HUES6 (cell line): ENCODE results near the gene IL1RAPL2.
"Not testable (repeated sequence)": the region's sequence is repeated elsewhere in the genome, so short reads cannot be mapped to it uniquely, and the experiment has no call there.

ENCODE experiments used
- H3K27ac ChIP-seq: 2 replicates; pipeline ENCODE4 v1.7.0; 2013; ENCODE audit warnings: low read depth, mild to moderate bottlenecking, low read length, inconsistent platforms
- H3K27me3 ChIP-seq: 2 replicates; pipeline ENCODE4 v1.6.1; 2013; ENCODE audit warnings: low read length; ENCODE audit not compliant: control insufficient read depth, insufficient read depth
- H3K36me3 ChIP-seq: 2 replicates; pipeline ENCODE4 v1.6.1; 2013; ENCODE audit warnings: low read length; ENCODE audit not compliant: control insufficient read depth, insufficient read depth
- H3K4me1 ChIP-seq: 2 replicates; pipeline ENCODE4 v1.6.1; 2013; ENCODE audit warnings: low read length; ENCODE audit not compliant: control insufficient read depth, insufficient read depth
- H3K4me3 ChIP-seq: 2 replicates; pipeline ENCODE4 v1.5.1; 2013; ENCODE audit warnings: low read depth, low read length
- H3K9ac ChIP-seq: one replicate; pipeline ENCODE4 v1.6.1; 2013; ENCODE audit warnings: mild to moderate bottlenecking, low read length
- H3K9me3 ChIP-seq: 2 replicates; pipeline ENCODE4 v1.6.1; 2013; ENCODE audit warnings: low read depth, low read length; ENCODE audit not compliant: control insufficient read depth, insufficient read depth

Gene IL1RAPL2

DNA sequence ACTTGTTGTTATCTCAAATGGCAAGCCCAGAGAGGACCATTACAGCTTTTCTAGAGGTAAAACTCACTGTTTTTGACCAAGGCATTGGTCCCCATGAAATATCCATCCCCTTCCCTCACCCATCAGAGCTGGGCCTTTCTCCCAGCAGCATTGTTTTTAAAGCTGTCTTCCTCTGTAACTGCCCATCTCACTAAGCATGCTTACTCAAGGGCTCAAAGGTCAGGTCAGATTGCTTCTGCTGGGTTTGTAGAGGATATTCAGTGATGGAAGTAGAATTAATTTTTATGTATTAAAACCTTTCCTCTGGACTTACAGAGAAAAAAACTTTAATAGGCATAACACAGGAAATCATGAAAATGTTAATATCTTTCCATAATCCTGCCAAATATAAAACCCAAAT lies 643.4 kb downstream of the IL1RAPL2 start:
- Histone ChIP-seq H3K4me1 (no peaks in the 10 kb centered on the region), H3K36me3 (no peaks in the 10 kb centered on the region), H3K27ac (no peak overlapping the region), H3K9me3 (peaks cover 2% of the 10 kb centered on the region; the same call in 1 of the 2 replicates), H3K9ac (no peak overlapping the region), H3K27me3 (peaks cover 3% of the 10 kb centered on the region; the same call in 1 of the 2 replicates), H3K4me3 (no peak overlapping the region)

DNA sequence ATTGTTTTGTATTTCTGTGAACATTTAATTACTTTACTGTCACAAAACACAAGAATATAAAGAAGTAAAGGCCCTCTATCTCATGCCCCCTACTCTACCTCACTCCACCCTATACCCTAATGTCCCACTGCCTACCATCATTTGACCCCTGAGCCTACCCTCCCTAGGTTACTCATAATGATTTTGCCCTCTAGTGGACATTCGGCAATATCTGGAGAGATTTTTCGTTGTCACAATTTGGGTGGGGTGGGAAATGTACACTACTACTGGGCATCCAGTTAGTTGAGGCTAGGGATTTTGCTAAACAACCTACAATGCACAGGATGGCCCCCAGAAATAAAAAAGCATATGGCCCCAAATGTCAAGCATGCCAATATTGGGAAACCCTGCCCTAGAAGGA lies 644.3 kb downstream of the IL1RAPL2 start:
- no peak overlapping the region for H3K27ac ChIP-seq
- peaks cover 2% of the 10 kb centered on the region; the same call in 1 of the 2 replicates for H3K9me3 ChIP-seq
- peaks cover 3% of the 10 kb centered on the region; the same call in 1 of the 2 replicates for H3K27me3 ChIP-seq
- H3K4me3 ChIP-seq = no peak overlapping the region
- no peaks in the 10 kb centered on the region for H3K4me1 ChIP-seq
- no peak overlapping the region for H3K9ac ChIP-seq
- H3K36me3 ChIP-seq = no peaks in the 10 kb centered on the region

DNA sequence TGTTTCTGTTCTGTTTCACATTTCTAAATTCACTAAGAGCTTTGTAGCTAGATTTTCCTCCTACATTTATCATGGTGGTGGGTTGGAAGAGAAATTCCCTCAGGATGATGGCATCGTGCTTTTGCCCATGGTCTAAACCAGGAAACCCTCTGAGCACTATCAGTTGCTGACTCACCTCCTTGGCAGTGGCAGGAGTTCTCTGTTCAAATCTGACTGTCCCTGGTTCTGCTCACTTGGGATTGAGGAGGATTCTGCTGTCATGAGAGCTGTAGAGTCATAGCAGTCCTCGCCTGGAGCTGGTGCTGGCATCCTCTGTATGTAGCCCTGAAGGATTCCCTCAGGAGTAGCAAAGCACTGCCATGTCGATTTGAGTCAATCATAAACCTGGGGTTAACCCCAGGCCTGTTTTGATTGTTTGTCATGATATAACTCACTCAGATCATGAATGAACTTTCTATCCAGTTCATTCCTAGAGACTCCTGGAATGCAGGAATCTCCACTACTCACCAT lies 645.1 kb downstream of the IL1RAPL2 start:
- no peak overlapping the region for H3K4me3 ChIP-seq
- peaks cover 3% of the 10 kb centered on the region; the same call in 1 of the 2 replicates for H3K27me3 ChIP-seq
- no peak overlapping the region for H3K27ac ChIP-seq
- peaks cover 2% of the 10 kb centered on the region; the same call in 1 of the 2 replicates for H3K9me3 ChIP-seq
- H3K4me1 ChIP-seq = no peaks in the 10 kb centered on the region
- H3K9ac ChIP-seq = no peak overlapping the region
- no peaks in the 10 kb centered on the region for H3K36me3 ChIP-seq

DNA sequence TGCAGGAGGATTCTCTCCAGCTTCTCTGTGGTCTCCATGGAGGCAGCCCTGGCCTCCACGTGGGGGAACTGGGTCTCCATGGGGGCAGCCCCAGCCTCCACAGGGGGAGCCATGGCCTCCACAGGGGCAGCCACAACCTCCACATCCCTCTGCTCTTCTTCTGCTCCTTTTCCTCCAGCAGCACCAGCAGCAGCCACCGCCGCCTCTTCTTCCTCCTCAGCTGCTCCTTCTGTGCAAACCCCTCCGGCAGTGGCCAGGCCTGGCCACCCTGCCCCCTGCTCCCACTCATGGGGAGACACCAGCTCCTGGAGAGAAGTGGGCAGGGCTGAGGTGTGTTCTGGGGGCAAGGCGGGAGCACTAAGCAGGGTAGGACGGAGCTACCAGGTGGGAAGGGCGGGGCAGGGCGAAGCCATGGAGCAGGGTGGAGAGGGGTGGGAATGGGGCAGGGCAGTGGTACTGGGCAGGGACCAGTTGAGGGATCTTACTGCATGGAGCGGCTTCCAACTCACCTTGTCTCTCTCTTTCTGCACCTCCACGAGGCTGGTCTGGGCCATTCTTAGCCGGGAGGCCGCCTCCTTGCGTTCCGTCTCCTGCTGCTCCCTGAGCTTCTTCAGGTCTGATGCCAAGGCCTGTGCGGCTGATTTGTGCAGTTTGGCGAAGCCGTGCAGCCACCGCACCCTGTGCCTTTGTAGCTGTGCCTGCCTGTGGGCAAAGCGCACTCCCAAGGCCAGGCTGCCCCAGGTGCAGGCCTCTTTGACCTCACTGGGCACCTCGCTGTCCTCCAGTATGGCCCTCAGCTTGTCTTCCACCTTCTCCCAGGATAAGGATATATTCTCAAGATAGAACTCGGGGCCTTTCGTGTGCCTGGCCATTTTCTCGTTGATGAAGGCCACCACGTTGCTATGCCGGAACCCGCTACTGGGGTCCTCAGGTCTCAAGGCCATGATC lies 653.7 kb downstream of the IL1RAPL2 start:
- Histone ChIP-seq H3K4me3 (no peak overlapping the region), H3K36me3 (no peaks in the 10 kb centered on the region), H3K27me3 (peaks cover 4% of the 10 kb centered on the region; the same call in 1 of the 2 replicates), H3K9ac (no peak overlapping the region), H3K9me3 (0 out of 2 replicates have a peak, but pooled peaks cover 4% of the 10 kb centered on the region), H3K4me1 (no peaks in the 10 kb centered on the region), H3K27ac (no peak overlapping the region)

DNA sequence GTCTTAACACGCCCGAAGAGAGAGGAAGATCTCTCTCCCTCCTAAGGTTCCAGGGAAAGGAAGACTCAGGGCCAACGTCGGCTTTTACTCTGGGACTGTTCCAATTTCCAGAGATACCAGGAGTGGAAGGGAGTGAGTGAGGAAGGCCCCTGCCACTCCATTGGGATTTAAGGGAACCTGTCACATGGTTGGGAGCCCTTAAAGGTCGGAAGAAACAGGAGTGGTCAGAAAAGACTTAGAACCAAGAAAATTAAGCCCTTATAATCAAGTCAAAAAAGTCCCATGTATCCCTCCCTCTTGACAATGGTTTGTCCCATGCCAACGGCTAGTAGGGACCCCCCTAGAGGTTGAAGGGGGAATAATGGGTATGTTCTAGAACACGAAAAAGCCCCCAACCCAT lies 654.6 kb downstream of the IL1RAPL2 start, which contains the start of gene TEX13A:
Gene TEX13A, minus strand, starts transcription at position 59 of the 400 bp plus-strand sequence. CDS start 297 bp downstream, outside the sequence.
- Histone ChIP-seq H3K4me1 (no peaks in the 10 kb centered on the region), H3K4me3 (no peak within 1 kb of the TSS), H3K36me3 (no peaks in the 10 kb centered on the region), H3K9ac (no peak within 1 kb of the TSS), H3K27me3 (peaks cover 4% of the 10 kb centered on the region; the same call in 1 of the 2 replicates), H3K27ac (no peak within 1 kb of the TSS), H3K9me3 (0 out of 2 replicates have a peak, but pooled peaks cover 4% of the 10 kb centered on the region)

DNA sequence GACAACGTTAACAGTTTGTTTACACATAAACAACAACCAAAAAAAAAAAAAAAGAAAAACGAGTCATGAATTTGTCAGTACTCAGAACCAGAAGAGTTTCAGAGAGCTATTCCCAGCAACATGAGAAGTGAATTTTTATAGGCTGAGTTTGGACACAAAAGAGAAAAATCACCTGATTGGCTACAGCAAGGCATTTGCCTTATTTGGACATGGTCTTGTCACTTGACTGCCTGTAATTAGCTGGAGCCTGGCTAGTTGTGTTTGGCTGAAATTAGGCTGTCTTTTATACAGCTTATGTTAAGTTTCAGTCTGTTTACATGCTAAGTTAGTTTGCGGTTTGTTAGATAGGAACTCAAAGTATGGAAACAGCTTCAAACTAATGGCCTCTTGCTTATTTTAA lies 655.4 kb downstream of the IL1RAPL2 start:
- Histone ChIP-seq H3K36me3 (no peaks in the 10 kb centered on the region), H3K9ac (no peak overlapping the region), H3K4me3 (no peak overlapping the region)

DNA sequence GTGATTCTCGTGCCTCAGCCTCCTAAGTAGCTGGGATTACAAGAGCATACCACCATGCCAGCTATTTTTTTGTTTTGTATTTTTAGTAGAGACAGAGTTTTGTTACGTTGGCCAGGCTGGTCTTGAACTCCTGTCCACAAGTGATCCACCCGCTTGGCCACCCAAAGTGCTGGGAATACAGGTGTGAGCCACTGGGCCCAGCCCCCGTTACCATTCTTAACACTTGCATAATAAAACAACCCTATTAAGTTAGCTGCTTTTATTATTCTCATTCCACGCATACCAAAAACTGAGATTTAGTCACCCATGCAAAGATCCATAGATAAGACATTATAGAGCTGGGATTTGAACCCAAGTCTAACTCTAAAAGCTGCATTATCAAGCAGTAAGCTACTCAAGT lies 660.5 kb downstream of the IL1RAPL2 start:
- Histone ChIP-seq H3K9ac (no peak overlapping the region), H3K27ac (no peak overlapping the region), H3K4me3 (no peak overlapping the region)

More for the DNA sequence above, 655.4 kb downstream of the IL1RAPL2 start:
- 0 out of 2 replicates have a peak, but pooled peaks cover 4% of the 10 kb centered on the region for H3K9me3 ChIP-seq
- H3K27me3 ChIP-seq = peaks cover 4% of the 10 kb centered on the region; the same call in 1 of the 2 replicates
- H3K4me1 ChIP-seq = peaks cover 3% of the 10 kb centered on the region; the same call in 1 of the 2 replicates
- no peak overlapping the region for H3K27ac ChIP-seq

DNA sequence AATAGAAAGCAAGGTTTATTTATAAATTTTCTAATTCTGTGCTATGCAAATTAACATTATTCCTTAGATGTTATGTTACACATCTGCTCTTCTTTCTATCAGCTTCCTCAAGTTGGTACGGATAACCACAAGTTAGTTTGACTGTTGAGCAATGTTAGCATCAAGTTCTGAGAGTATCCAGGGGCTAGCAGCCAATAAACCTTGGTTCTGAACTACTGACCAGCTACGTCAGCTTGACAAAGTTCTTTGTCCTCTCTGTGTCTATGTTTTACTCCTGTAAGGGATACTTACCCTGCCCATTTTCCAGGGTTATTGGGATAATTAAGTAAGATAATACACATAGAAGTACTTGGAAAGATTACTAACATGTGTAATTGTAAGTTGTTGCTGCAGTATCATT lies 662.6 kb downstream of the IL1RAPL2 start:
- Histone ChIP-seq H3K27ac (no peak overlapping the region), H3K9ac (no peak overlapping the region), H3K9me3 (no peaks in the 10 kb centered on the region), H3K36me3 (no peaks in the 10 kb centered on the region), H3K4me3 (no peak overlapping the region), H3K4me1 (peaks cover 8% of the 10 kb centered on the region), H3K27me3 (peaks cover 4% of the 10 kb centered on the region; the same call in 1 of the 2 replicates)

More for the DNA sequence above, 660.5 kb downstream of the IL1RAPL2 start:
- Histone ChIP-seq H3K9me3 (no peaks in the 10 kb centered on the region), H3K4me1 (peaks cover 8% of the 10 kb centered on the region), H3K36me3 (no peaks in the 10 kb centered on the region), H3K27me3 (peaks cover 7% of the 10 kb centered on the region; the same call in 1 of the 2 replicates)

DNA sequence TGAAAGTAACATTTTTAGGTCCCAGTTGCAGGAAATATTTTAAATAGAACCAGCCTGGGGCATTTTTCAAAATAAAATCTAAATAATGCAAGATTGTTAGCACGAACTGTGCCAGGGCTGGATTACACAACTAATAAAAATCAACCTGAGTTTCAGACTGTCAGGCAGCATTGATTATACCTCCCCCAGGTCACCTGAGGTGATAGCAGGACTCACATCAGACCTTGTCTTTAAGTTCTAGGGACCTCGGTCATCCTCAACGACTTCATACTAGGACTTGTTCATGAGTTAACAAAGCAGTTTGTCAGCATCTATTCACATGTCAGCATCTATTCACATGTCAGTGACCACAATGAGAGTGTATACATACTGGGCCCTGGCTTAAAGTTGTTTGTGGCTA lies 663.1 kb downstream of the IL1RAPL2 start:
- H3K4me1 ChIP-seq = peaks cover 8% of the 10 kb centered on the region
- H3K9me3 ChIP-seq = no peaks in the 10 kb centered on the region
- H3K36me3 ChIP-seq = no peaks in the 10 kb centered on the region
- peaks cover 3% of the 10 kb centered on the region; the same call in 1 of the 2 replicates for H3K27me3 ChIP-seq
- H3K27ac ChIP-seq = no peak overlapping the region
- no peak overlapping the region for H3K9ac ChIP-seq
- H3K4me3 ChIP-seq = no peak overlapping the region

DNA sequence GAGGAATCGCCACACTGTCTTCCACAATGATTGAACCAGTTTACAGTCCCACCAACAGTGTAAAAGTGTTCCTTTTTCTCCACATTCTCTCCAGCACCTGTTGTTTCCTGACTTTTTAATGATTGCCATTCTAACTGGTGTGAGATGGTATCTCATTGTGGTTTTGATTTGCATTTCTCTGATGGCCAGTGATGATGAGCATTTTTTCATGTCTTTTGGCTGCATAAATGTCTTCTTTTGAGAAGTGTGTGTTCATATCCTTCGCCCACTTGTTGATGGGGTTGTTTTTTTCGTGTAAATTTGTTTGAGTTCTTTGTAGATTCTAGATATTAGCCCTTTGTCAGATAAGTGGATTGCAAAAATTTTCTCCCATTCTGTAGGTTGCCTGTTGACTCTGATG lies 671.4 kb downstream of the IL1RAPL2 start:
- H3K27me3 ChIP-seq, H3K27ac ChIP-seq, H3K9ac ChIP-seq, H3K9me3 ChIP-seq, H3K4me1 ChIP-seq, H3K36me3 ChIP-seq, H3K4me3 ChIP-seq: not testable (repeated sequence)

DNA sequence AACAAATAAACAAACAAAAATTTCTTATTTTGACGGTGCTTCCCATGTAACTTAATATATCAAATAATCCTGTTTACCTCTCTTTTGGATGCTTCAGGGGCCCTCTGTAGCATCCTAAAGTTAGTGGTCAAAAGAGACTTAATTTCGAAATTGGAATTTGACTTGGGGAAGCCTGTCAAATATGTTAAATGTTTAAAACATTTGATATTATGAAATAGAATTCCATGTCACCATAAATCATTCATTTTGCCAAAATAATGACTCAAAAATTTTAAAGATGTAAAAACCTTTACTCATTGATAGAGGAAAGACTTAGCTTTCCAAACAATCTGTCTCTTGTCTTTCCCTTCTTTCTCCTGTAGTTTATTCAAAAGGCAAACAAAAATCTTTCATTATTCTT lies 675.1 kb downstream of the IL1RAPL2 start:
- Histone ChIP-seq H3K27ac (no peak overlapping the region), H3K4me3 (no peak overlapping the region), H3K36me3 (no peaks in the 10 kb centered on the region), H3K9me3 (no peaks in the 10 kb centered on the region), H3K9ac (no peak overlapping the region), H3K27me3 (peaks cover 3% of the 10 kb centered on the region; the same call in 1 of the 2 replicates), H3K4me1 (no peaks in the 10 kb centered on the region)
